Neural progenitor cell (in vitro differentiated cells): Measurements from ENCODE around the gene PLEKHA6.

Experiments
- CTCF ChIP-seq: fragments of 200-600 bp; sonication (generic); IDR thresholded peaks from 2 replicates; pipeline ENCODE4 v1.5.1; 2017; ENCODE audit warnings: antibody characterized with exemption, mild to moderate bottlenecking
- EZH2phosphoT487 ChIP-seq: fragments of 200-600 bp; sonication (generic); IDR thresholded peaks from 2 replicates; pipeline ENCODE4 v1.6.1; 2017; ENCODE audit warnings: antibody characterized with exemption

DNA sequence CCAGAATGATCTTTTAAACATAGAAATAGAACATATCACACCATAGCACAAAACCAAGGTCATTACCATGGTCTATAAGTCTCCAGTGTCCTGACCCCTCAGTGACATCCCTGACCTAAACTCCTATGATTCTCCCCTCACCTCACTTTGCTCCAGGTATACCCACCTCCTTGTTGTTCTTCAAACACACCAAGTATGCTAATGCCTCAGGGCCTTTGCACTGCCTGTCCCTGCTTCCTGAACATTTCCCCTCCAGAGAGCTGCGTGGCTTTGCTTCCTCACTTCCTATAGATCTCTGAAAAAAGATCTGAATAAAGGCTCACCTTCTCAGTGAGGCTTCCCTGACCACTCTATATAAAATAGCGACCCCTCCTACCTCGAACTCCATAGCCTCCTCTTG, 147.0 kb downstream of the PLEKHA6 start:
- no peak for TF ChIP-seq EZH2phosphoT487
- TF ChIP-seq CTCF: no peak
